ENCODE data around the gene SPECC1.

SPECC1 gene

DNA sequence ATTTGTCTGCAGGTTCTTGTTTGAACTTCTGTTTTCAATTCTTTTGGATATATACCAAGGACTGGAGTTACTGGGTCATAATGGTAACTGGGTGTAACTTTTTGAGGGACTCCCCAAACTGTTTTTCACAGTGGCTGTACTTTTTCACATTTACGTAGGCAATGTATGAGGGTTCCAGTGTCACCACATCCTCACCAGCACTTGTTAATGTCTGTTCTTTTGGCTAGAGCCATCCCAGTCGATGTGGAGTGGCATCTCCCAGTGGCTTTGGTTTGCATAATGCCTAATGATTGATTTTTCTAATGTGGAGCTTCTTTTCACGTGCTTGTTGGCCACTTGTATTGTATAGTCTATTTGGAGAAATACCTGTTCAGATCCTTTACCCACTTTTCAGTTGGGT is 59.3 kb downstream of the SPECC1 start:
- Histone ChIP-seq H3K4me2 (ENCODE audit: low read length, poor library complexity, severe bottlenecking) (no peak overlapping the region), H4K8ac (ENCODE audit: low read length) (no peak overlapping the region), H2BK15ac (ENCODE audit: low read depth, poor library complexity, severe bottlenecking) (no peak overlapping the region), H3K27ac (ENCODE audit: low read length, poor library complexity, severe bottlenecking) (no peak overlapping the region), H3K23ac (ENCODE audit: low read length in 2 of 2) (no peak overlapping the region), H2BK5ac (ENCODE audit: low read depth, low read length, poor library complexity, severe bottlenecking) (no peak overlapping the region), H2BK120ac (ENCODE audit: low read depth, low read length) (no peak overlapping the region), H3K14ac (ENCODE audit: low read length in 2 of 2) (no peak overlapping the region), H2AK5ac (ENCODE audit: low read length, severe bottlenecking) (no peak overlapping the region), H3K4me3 (ENCODE audit: insufficient read depth in 1 of 2, low read depth in 1 of 2, low read length in 2 of 2) (no peak overlapping the region), H3K9ac (ENCODE audit: low read length) (no peak overlapping the region), H3K27me3 (ENCODE audit: control insufficient read depth in 1 of 2, insufficient read depth in 1 of 2, low read length in 2 of 2) (peaks cover 0 to 11% of the 10 kb centered on the region in 2 experiments), H3K9me3 (ENCODE audit: control insufficient read depth, low read length) (no peaks in the 10 kb centered on the region), H2BK12ac (ENCODE audit: low read length in 2 of 2) (no peak overlapping the region), H3K79me1 (replicated peaks; ENCODE audit: low read length, poor library complexity, severe bottlenecking) (no peaks in the 10 kb centered on the region), H3K4ac (ENCODE audit: low read depth in 1 of 2, low read length in 2 of 2) (no peak overlapping the region), H3K18ac (ENCODE audit: low read depth in 1 of 2, low read length in 2 of 2) (no peak overlapping the region), H4K91ac (ENCODE audit: low read length) (no peak overlapping the region), H3K4me1 (ENCODE audit: control insufficient read depth, insufficient read depth, low read depth, low read length) (peaks cover 6% of the 10 kb centered on the region), H2AFZ (ENCODE audit: low read depth, low read length) (no peak overlapping the region), H3K36me3 (ENCODE audit: control insufficient read depth in 1 of 2, insufficient read depth in 2 of 2, low read depth in 1 of 2, low read length in 2 of 2) (no peaks in the 10 kb centered on the region)
- no peak for DNase-seq
- WGBS: 76% methylated on average over 2 of the region's 3 CpGs

DNA sequence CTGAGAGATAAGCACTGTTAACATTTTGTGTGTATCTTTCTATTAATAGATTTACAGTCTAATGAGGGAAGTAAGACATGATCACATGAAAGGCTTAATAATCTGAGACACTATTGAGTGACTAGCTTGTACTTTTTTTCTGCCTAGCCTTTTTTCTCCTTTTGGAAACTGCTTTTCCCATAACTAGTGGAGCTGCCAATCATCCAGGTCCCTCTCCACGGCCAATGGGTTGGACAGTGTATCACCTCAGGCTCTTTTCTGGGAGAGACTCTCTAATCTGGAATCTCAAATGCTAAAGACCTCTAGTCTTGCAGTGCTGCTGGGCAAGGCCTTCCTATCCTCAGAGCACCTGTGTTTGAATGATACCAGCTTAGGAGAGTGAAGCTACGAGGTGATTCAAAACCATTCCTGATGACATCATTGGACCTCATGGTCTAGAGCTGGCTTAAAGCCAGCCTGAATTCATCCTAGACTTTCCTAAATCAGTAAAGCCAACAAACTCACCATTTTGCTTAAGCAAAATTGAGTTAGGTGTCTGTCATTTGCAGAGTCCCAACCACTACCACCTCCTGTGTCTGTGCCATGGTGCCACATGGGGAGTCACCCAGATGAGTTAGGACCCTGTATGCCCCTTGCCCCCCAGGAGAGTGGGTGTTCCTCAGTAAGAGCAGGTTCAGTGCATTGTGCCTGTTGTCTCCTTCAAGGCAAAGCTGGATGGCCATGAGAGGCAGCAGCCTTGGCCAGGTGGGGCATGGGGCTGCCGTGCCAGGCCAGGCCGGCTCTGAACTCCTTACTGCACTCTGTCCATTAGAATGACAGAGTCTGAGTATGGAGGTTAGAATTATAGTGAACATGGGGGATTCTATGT is 62.9 kb downstream of the SPECC1 start:
- no peak overlapping the region for H3K4ac ChIP-seq (ENCODE audit: low read depth in 1 of 2, low read length in 2 of 2)
- no peaks in the 10 kb centered on the region for H3K79me1 ChIP-seq (replicated peaks; ENCODE audit: low read length, poor library complexity, severe bottlenecking)
- H3K14ac ChIP-seq (ENCODE audit: low read length in 2 of 2): peak overlapping the region in 1 of 2 experiments; percentile 61
- no peak overlapping the region for H2BK120ac ChIP-seq (ENCODE audit: low read depth, low read length)
- H3K27ac ChIP-seq (ENCODE audit: low read length, poor library complexity, severe bottlenecking): no peak overlapping the region
- H3K18ac ChIP-seq (ENCODE audit: low read depth in 1 of 2, low read length in 2 of 2): no peak overlapping the region
- H3K4me2 ChIP-seq (ENCODE audit: low read length, poor library complexity, severe bottlenecking): no peak overlapping the region
- no peak for DNase-seq
- H3K4me3 ChIP-seq (ENCODE audit: insufficient read depth in 1 of 2, low read depth in 1 of 2, low read length in 2 of 2): peak overlapping the region in 1 of 2 experiments; percentile 14
- H3K4me1 ChIP-seq (ENCODE audit: control insufficient read depth, insufficient read depth, low read depth, low read length): peaks cover 2% of the 10 kb centered on the region
- H3K27me3 ChIP-seq (ENCODE audit: control insufficient read depth in 1 of 2, insufficient read depth in 1 of 2, low read length in 2 of 2): peaks cover 0 to 26% of the 10 kb centered on the region in 2 experiments
- no peak overlapping the region for H3K9ac ChIP-seq (ENCODE audit: low read length)
- H4K8ac ChIP-seq (ENCODE audit: low read length): no peak overlapping the region
- H2BK15ac ChIP-seq (ENCODE audit: low read depth, poor library complexity, severe bottlenecking): no peak overlapping the region
- H3K9me3 ChIP-seq (ENCODE audit: control insufficient read depth, low read length): no peaks in the 10 kb centered on the region
- no peak overlapping the region for H3K23ac ChIP-seq (ENCODE audit: low read length in 2 of 2)
- H2BK5ac ChIP-seq (ENCODE audit: low read depth, low read length, poor library complexity, severe bottlenecking): no peak overlapping the region
- no peak overlapping the region for H2AFZ ChIP-seq (ENCODE audit: low read depth, low read length)
- WGBS: 96% methylated on average over 4 of the region's 4 CpGs
- no peak overlapping the region for H2BK12ac ChIP-seq (ENCODE audit: low read length in 2 of 2)
- no peaks in the 10 kb centered on the region for H3K36me3 ChIP-seq (ENCODE audit: control insufficient read depth in 1 of 2, insufficient read depth in 2 of 2, low read depth in 1 of 2, low read length in 2 of 2)
- no peak overlapping the region for H2AK5ac ChIP-seq (ENCODE audit: low read length, severe bottlenecking)
- H4K91ac ChIP-seq (ENCODE audit: low read length): no peak overlapping the region

DNA sequence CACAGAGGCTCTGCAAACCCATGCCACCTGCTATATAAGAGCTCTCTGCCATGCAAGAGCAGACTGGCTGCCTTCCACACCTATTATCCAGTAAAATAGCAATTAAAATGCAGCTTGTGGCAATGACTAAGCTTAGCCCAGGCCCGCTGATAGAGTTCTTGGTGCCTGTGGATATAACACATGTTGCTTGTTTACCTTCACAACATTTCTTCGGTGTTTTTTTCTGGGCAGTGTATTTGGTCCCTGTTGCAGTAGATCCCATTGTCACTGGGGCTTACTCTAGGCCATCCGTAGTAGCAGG is 63.5 kb downstream of the SPECC1 start:
- H3K18ac ChIP-seq (ENCODE audit: low read depth in 1 of 2, low read length in 2 of 2): no peak overlapping the region
- H2BK15ac ChIP-seq (ENCODE audit: low read depth, poor library complexity, severe bottlenecking): no peak overlapping the region
- no peak overlapping the region for H2AFZ ChIP-seq (ENCODE audit: low read depth, low read length)
- H2BK5ac ChIP-seq (ENCODE audit: low read depth, low read length, poor library complexity, severe bottlenecking): no peak overlapping the region
- H3K4ac ChIP-seq (ENCODE audit: low read depth in 1 of 2, low read length in 2 of 2): no peak overlapping the region
- H3K4me2 ChIP-seq (ENCODE audit: low read length, poor library complexity, severe bottlenecking): no peak overlapping the region
- peaks cover 0 to 26% of the 10 kb centered on the region in 2 experiments for H3K27me3 ChIP-seq (ENCODE audit: control insufficient read depth in 1 of 2, insufficient read depth in 1 of 2, low read length in 2 of 2)
- no peak overlapping the region for H2BK12ac ChIP-seq (ENCODE audit: low read length in 2 of 2)
- no peak overlapping the region for H2BK120ac ChIP-seq (ENCODE audit: low read depth, low read length)
- no peak overlapping the region for H3K9ac ChIP-seq (ENCODE audit: low read length)
- no peak for DNase-seq
- WGBS: 89% methylated on average over 3 of the region's 3 CpGs
- no peaks in the 10 kb centered on the region for H3K9me3 ChIP-seq (ENCODE audit: control insufficient read depth, low read length)
- no peak overlapping the region for H3K27ac ChIP-seq (ENCODE audit: low read length, poor library complexity, severe bottlenecking)
- H3K79me1 ChIP-seq (replicated peaks; ENCODE audit: low read length, poor library complexity, severe bottlenecking): no peaks in the 10 kb centered on the region
- H3K23ac ChIP-seq (ENCODE audit: low read length in 2 of 2): no peak overlapping the region
- H3K4me3 ChIP-seq (ENCODE audit: insufficient read depth in 1 of 2, low read depth in 1 of 2, low read length in 2 of 2): no peak overlapping the region
- H2AK5ac ChIP-seq (ENCODE audit: low read length, severe bottlenecking): no peak overlapping the region
- H3K36me3 ChIP-seq (ENCODE audit: control insufficient read depth in 1 of 2, insufficient read depth in 2 of 2, low read depth in 1 of 2, low read length in 2 of 2): no peaks in the 10 kb centered on the region
- no peak overlapping the region for H3K14ac ChIP-seq (ENCODE audit: low read length in 2 of 2)
- H4K91ac ChIP-seq (ENCODE audit: low read length): no peak overlapping the region
- no peak overlapping the region for H4K8ac ChIP-seq (ENCODE audit: low read length)
- peaks cover 2% of the 10 kb centered on the region for H3K4me1 ChIP-seq (ENCODE audit: control insufficient read depth, insufficient read depth, low read depth, low read length)

DNA sequence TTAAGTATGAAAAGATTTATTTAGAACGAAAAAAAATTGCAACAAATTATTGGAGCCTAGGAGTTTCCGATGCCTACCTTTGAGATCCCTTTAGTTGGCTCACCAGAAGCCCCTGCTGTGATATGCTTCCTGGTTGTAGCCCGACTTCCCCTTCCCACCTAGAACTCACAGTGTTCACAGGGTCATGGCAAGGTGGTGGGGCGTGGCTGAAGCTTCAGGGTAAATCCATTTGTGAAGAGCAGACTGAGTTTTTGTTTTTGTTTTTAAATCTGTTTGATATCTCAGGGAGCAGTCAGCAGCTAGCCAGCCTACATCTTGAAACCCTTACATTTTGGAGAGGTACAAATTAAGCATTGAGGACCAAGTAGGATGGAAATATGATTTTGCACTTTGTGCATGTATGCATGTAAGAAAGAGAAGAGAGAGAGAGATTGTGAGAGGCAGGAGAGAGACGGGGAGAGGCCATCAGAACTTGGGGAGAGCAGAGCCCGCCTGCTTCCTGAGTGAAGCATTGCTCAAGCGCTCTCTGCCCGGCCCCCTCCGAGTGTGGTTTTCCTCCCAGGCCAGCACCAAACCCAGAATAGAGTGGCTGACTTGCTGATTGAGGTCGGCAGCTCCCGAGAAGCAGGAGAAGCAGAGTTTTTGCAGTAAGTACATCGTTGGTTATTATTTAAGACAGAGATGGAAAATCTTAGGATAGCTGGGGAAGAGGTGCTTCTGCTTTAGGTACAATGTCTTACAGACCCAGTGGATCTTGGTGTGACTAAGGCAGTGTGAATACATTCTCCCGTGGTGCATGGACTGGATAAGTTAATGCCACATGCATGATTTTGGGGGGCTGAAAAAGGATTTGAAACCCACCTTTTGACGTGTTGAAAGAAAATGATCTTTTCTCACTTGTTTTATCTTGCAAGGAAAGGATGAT is 64.2 kb downstream of the SPECC1 start:
- Histone ChIP-seq H3K14ac (ENCODE audit: low read length in 2 of 2) (no peak overlapping the region), H3K4me3 (ENCODE audit: insufficient read depth in 1 of 2, low read depth in 1 of 2, low read length in 2 of 2) (peak overlapping the region in 1 of 2 experiments; percentile 76), H3K4me2 (ENCODE audit: low read length, poor library complexity, severe bottlenecking) (no peak overlapping the region), H2AK5ac (ENCODE audit: low read length, severe bottlenecking) (no peak overlapping the region), H3K23ac (ENCODE audit: low read length in 2 of 2) (no peak overlapping the region), H2BK5ac (ENCODE audit: low read depth, low read length, poor library complexity, severe bottlenecking) (no peak overlapping the region), H2BK15ac (ENCODE audit: low read depth, poor library complexity, severe bottlenecking) (no peak overlapping the region), H3K27me3 (ENCODE audit: control insufficient read depth in 1 of 2, insufficient read depth in 1 of 2, low read length in 2 of 2) (peaks cover 0 to 26% of the 10 kb centered on the region in 2 experiments), H3K18ac (ENCODE audit: low read depth in 1 of 2, low read length in 2 of 2) (no peak overlapping the region), H3K4me1 (ENCODE audit: control insufficient read depth, insufficient read depth, low read depth, low read length) (peaks cover 2% of the 10 kb centered on the region), H2BK120ac (ENCODE audit: low read depth, low read length) (no peak overlapping the region), H2AFZ (ENCODE audit: low read depth, low read length) (no peak overlapping the region), H3K27ac (ENCODE audit: low read length, poor library complexity, severe bottlenecking) (no peak overlapping the region), H3K36me3 (ENCODE audit: control insufficient read depth in 1 of 2, insufficient read depth in 2 of 2, low read depth in 1 of 2, low read length in 2 of 2) (no peaks in the 10 kb centered on the region), H3K9me3 (ENCODE audit: control insufficient read depth, low read length) (no peaks in the 10 kb centered on the region), H3K4ac (ENCODE audit: low read depth in 1 of 2, low read length in 2 of 2) (no peak overlapping the region), H2BK12ac (ENCODE audit: low read length in 2 of 2) (no peak overlapping the region), H4K91ac (ENCODE audit: low read length) (no peak overlapping the region), H3K9ac (ENCODE audit: low read length) (peak overlapping the region; percentile 64), H4K8ac (ENCODE audit: low read length) (no peak overlapping the region), H3K79me1 (replicated peaks; ENCODE audit: low read length, poor library complexity, severe bottlenecking) (no peaks in the 10 kb centered on the region)
- no peak for DNase-seq
- WGBS: 66% methylated on average over 12 of the region's 14 CpGs

Data from mesenchymal stem cell (in vitro differentiated cells and primary cell).